GM12874 (cell line): ENCODE results near the gene PGAP6.

Source experiments
- CTCF ChIP-seq: IDR thresholded peaks from 2 replicates; pipeline ENCODE4 v1.5.1; 2011; ENCODE audit warnings: low read depth, mild to moderate bottlenecking, control low read depth, low read length, moderate library complexity; ENCODE audit not compliant: insufficient read depth

Gene PGAP6

DNA sequence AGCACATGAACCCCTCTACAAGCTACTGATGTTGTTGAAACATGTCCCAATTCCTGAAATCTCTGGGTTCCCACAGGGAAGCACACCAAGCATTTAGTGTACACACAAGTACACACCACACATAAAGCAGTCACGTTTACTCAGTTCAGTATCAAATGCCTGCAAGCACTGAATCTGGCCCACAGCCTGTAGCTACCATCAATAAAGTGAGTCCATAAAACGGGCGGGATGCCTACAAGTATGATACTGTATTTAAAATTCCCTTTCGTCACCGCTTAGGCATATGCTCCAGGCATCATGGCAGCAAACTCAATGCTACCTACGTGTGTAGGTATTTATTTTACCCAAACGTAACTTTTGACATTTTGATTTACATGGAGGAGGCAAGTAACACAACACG, 31.6 kb downstream of the PGAP6 start:
- no peak for TF ChIP-seq CTCF

GRCh38 chr16:349211-349610, 32.6 kb downstream of the PGAP6 start:
- no peak for TF ChIP-seq CTCF

- TF ChIP-seq CTCF, result no peak
These were observed 34.6 kb downstream of the PGAP6 start for GRCh38 chr16:347203-347602.

- no peak for TF ChIP-seq CTCF
These were observed 35.2 kb downstream of the PGAP6 start for GRCh38 chr16:346587-346986.

- no peak for TF ChIP-seq CTCF
These were observed 36.0 kb downstream of the PGAP6 start for GRCh38 chr16:345772-346171.

GRCh38 chr16:342455-343213, 39.1 kb downstream of the PGAP6 start:
- no peak for TF ChIP-seq CTCF

GRCh38 chr16:340370-341091, 41.2 kb downstream of the PGAP6 start:
- TF ChIP-seq CTCF, result no peak
